Endometrial microvascular endothelial cells (primary cell): ENCODE data around the gene ADAMTS17. TPM values are rescaled to one million over a fixed set of nuclear protein-coding genes. Genes with fewer than 3 reads are reported as not detected.

Experiments used
- in situ Hi-C: cut with HindIII; loops from 2 replicates; pipeline ENCODE4 v1.10.0; 2017; ENCODE audit warnings: low sequenced_read_pairs, low pct_unique_long_range_greater_than_20kb; ENCODE audit errors: inconsistent ontology term
- total RNA-seq: library from RNA; depleted of rRNA; stranded (reverse); fragments of >200 nt; gene quantifications from one replicate; pipeline ENCODE4 v1.2.3, GENCODE V29; 2015; ENCODE audit errors: inconsistent ontology term

ADAMTS17 gene
- total RNA-seq, 1 donor from 2014 or later = not detected

DNA sequence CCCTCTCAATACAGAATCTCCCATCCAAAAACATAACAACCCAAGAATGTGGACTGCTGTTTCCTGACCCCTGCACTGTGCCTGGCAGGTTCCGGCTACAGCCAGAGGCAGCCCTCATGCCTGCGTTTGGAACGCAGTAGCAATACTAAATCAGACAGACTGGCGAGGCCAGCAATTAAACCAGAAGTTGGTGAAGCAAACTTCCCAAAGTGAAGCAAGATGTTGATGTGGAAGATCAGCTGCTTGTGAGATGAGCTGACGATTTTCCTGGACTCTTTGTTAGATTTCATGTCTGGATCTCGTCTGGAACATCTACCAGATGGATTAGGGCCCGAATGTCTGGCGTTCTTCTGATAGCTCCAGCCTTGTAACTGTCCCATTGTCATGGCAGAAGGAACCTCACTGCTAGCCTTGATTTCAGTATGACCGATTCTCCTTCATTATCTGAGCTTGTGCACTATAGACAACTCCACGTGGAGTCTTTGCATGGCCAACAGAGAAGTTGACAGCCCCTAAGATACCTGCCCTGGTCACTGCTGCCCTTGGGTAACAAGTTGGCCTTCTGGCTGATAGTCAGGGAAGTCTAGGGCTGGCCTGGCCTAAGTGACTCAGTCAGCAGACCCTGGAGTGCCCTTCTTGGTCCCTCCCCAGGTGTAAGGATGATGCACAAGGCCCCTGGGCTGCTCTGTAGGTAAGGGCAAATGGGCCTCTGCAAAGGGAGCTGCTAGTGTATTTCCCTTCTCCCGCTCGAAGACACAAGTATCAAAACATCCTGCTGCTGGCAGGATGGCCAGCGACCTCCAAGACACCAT is 126.5 kb downstream of the ADAMTS17 start:
- in situ Hi-C loops = no loop called here

DNA sequence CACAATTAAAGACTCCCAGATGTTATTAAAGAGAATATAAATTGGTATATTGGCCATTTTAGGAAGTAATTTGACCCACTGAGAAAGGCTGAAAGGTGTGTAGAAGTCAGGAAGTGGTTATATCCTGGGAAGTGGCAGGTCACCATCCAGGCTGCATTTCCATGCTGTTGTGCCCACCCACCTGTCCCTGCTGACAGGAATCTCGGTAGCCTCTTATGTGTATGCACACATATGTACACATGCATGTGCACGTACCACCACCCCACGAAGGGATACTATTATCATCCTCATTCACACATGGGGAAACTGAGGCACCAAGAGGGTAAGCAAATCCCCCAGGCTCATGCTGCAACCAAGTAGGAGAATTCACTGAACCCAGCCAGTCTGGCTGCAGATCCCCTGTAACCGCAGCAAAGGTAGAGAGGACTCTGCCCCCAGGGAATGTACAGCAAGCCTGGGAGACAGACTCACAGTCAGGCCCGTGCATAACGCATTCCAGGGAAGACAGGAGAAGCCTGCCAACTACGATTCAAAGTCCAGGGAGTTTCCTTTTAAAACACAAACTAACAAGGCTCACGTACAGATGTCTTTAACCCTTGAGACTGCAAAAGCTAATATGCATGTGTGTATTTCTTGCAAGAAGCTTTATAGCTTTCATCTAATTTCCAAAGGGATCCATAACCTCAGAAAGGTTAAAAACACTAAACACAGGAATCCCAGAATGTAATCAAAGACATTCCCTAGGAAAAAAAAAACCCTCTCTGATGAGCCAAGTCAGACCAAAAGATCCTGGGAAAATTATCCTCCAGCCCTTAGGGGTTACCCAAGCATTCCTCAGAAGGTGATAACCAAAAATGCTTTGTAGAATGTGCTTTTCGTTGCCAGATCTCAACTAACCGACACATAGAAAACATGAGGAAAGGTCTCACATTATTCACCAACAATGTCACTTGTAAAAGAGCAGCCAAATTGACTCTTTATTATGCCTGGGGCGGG is 129.6 kb downstream of the ADAMTS17 start:
- in situ Hi-C loops = no loop called here

- in situ Hi-C loops = no loop called here
These were observed 131.4 kb downstream of the ADAMTS17 start for GRCh38 chr15:100210338-100210737.

DNA sequence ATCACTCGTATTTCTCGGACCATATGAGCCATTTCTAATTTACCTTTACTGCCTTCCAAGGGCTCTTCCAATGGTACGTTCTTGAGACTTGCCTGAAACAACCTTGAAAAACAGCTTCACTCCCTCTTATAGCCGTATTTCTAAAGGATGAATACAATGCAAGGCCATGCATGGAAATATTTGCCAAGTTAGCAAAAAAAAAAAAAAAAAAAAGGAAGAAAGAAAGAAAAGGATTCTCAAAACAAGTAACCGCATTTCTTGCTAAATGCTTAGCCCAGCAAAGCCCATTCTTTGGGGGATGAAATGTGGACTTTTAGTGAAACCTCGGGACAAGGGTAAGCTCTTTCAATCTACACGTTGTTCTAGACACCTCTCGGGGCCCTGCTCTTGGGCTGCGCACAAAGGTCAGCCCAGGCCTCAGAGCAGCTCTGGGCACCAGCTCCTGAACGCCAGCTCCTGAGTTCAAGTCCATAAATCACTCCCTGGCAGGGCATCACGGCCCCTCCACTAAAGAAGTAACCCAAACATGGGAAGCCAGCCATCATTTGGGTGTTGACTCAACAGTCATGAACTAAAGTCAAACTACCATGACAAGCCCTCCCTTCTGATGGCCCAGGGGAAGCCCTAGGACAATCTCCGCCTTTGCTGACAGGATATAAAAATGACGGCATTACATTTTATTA is 132.7 kb downstream of the ADAMTS17 start:
- in situ Hi-C loops = no loop called here

- in situ Hi-C loops = no loop called here
These were observed 134.7 kb downstream of the ADAMTS17 start for GRCh38 chr15:100207053-100207452.

GRCh38 chr15:100206643-100207042 is 135.1 kb downstream of the ADAMTS17 start:
- in situ Hi-C loops = no loop called here

DNA sequence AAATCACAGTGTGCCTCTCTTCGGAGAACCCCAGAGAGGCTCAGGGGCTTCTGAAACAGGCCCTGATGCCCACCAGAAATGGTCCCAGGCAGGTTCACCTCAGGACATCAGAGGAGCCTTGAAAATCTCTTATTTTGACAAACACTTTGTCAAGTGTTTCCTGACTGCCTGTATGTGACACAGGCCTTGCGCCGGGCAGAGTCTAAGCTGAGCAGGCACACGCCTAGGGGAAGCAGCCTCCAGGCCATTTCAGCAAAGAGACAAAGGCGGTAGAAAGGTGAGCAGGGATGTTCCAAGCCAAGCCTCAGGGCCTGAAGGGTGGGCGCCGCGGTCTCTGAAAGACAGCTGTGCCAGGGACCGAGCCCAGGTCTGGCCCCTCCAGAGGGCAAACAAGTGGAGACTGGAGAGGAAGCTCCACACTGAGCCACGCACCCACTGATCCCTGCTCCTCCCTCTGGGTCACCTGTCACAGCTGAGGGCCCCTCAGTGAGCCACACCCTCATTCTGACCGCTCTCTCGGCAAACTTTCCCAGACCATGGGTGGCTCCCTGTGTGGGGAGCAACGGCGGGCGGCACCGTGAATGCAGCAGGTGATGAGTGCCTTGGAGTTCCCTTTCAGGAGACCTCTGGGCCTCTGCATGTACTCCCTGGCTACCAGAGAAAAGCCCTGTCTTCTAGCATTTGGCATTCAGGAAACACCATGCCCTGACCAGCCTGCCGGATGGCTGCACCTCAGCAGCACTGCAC is 136.1 kb downstream of the ADAMTS17 start:
- in situ Hi-C loops = no loop called here

DNA sequence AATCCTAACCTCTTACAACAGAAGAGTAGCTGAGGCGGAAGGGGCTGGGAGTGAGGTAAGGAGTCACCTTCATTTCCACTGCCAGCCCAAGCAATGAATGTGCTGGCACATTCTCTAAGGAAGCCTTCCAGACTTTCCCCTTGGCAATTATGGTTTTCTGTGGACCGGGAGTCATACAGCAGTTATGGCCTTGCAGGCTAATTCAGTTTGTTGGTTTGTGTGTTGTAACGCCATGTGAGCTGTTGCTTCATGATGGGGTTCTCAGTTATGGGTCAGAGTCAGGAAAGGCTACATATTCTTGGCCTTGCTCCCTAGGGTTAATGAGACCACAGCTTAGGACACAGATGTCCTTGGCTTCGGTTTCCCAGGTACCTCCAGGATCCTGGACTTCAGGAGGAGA is 137.0 kb downstream of the ADAMTS17 start:
- in situ Hi-C loops = no loop called here

DNA sequence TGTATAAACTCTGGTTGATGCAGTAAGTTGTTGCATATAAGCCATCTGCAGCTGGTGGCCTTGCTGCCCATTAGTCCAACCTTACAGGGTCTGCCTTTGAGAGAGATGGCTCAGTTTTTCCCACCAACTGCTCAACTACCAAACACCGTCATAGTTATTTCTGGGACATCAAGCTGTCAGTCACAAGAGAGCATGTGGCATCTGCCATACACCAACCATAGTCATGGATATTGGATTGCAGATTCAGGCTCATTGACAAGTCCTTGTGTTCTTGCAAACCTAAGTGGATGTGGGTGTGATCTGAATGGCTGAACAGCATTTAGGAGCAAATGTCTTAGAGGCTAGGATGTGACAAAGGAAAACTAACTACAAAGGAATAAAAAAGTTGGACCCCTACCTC is 137.6 kb downstream of the ADAMTS17 start:
- in situ Hi-C loops = no loop called here

DNA sequence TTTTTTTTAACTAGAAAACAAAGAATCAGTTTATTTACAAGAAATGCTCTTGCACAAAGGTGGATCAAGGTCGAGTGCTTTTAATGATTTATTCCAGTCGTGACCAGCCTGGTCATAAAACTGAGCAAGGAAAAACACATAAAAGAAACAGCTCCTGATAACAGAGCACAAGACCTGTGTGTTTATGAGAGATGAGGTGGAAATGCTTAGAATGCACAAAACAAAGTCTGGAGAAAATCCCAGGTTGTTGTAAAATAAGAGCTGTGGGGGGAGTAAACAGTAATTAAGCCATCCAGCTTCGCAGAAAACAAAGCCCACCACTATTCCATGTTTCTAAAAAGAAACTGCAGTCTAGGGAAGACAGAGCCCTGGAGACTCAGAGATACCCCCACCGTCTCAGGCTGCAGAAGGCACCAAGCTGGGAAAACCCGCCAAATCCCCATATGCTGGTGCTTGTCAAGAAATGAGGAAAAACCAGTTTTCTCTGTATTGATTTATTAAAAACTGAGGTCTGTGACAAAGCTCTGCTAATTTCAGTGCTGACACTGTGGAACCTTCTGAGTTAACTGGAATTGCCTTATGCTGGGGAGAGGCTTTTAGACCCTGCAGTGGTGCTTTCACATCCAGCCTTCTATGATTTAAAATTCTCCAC is 139.3 kb downstream of the ADAMTS17 start:
- in situ Hi-C loops = no loop called here

DNA sequence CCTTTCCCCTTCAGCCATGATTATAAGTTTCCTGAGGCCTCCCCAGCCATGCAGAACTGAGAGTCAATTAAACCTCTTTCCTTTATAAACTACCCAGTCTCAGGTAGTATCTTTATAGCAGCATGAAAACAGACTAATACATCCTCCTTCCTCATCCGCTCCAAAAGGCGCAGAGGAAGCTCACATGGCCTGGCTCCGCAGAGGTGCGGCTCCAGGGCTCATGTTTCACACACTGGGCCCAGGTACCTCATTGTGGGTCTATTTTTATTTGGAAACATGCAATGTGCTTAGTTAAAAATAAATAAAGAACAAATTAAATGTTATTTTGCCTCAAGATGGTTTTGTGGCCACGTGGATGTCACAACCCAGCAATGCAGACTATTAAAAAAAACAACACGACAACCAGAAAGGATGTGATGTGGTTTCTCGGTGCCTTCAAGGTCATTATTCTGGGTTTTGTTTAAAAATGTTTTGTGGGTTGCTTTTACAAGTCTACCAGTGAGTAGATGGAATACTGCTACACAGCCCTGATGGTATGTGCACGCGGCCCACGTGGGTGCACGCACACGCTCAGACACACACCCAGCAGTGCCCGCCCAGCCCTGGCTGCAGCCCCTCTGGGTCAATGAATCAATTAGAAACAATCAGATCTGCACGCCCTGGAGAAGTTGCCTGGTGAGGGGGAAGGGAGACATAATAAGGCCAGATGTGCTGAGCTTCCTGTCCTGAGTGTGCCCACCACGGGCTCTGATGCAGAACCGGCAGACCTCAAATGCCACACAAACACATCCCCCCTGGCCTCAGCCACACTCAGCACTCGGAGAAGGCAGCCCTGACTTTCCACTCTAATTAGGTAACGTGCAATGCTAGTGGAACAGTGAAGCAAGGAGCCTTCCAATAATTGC is 140.1 kb downstream of the ADAMTS17 start:
- in situ Hi-C loops = no loop called here

DNA sequence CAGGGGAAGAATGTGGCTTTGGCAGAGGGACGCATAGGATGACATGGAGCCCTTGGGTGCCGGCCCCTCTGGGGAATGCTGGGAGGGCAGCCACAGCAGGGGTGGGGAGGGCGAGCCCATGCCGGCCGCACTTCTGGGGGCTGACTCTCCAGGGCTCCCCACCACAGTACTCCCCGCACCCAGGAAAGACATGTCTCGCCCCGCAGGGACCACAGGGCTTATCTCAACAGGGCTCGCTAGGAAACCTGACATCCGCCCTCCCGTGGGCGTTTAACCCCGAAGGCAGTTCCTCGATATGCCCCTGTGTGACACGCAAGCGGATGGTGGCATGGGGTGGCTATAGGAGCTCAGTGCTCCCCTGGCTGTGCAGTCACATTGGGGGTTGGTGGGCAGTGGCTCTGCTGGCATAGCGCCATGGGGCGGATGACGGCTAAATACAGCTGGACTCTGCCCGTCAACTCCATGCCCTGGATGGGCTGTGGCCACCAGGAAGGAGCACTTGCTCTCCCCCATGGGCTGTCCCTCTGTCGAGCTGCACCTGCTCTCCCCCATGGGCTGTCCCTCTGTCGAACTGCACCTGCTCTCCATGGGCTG is 141.4 kb downstream of the ADAMTS17 start:
- in situ Hi-C loops = no loop called here

DNA sequence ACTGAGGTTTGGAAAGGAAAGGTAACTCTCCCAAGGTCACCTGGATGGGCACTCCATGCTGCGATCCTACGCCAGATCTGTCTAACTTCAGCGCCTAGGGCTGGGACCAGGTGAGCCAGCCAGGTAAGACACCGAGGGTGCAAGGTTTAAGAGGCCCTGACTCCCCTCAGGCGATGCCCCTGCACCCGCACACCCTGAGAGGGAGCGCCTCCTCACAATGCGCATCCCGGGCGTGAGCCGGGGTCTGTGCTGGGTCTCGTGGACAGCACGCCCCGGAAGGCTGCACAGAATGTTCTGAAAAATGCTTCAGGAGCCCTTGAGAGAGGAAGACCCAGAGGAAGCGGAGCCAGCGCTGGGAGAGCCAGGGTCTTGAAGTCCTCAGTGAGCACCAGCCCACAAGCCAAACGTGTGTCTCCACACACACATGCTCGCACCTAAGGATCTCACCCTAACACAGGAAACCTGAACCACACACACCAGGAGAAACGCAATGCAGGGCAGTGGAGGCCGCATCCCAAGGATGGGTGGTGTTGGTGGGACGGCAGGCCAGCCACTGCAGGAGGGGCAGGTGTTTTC is 142.0 kb downstream of the ADAMTS17 start:
- in situ Hi-C loops = no loop called here

DNA sequence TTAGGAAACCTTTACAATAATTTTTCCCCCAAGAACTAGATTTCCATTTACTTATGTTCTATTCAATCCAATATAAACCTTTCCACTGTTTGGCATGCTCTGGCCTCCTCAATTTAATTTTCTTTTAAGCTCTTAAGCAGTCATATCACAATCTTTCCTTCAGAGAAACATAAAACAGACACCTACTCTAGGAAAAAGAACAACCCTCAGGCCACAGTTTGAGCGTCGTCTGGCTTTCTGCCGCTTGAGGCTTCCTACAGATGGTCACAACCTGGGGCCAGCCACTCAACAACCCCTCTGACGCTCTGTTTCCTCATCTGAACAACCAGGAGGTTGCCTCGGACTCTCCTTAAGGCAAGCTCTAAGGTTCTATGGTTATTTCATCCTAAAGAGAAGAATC is 143.3 kb downstream of the ADAMTS17 start:
- in situ Hi-C loops = no loop called here

DNA sequence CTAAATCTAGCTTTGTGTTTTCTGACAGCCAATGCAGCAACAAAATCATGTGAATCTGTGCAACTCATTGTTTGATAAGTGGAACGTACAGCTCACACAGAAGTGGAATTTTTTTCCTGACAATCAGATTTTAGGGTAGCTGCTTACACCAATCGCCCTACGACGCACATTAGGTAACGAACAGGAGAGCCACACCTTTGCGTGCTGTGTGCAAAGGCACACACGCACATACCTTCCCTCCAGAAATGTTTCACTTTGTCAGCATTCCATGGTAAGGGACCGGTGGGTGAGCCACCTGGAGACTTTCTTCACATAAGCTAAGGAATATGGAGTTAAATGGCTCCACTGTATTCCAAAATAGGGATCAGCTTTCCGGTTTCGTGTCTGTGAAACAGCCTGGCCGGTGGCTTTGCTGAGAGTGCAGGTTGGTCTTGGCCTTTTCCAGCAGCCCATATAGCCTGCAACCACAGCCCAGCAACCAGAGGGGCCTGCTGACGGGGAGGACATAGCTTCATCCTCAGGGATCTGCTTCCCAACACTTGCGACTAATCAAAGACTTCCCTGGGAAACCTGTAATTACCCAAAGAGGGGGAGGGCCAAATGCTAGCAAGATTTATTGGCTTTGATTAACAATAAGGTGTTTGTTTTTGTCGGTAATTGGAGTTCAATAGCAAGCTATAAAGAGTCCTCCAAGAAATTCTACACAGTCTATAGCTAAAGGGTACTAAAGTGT is 145.3 kb downstream of the ADAMTS17 start:
- in situ Hi-C loops = no loop called here

GRCh38 chr15:100194996-100195395 is 146.8 kb downstream of the ADAMTS17 start:
- in situ Hi-C loops = no loop called here
